ENCODE data around the gene BHLHA9. TPM values are rescaled to one million over a fixed set of nuclear protein-coding genes. Genes with fewer than 3 reads are reported as not detected.

The BHLHA9 gene
- not detected in 2 replicates for total RNA-seq

- DNase-seq, result peak; percentile 58
- Mint-ChIP-seq H3K27ac (peak within 1 kb of the TSS; percentile 48), H3K9me3 (no peaks in the 10 kb centered on the region), H3K36me3 (ENCODE audit: low read depth) (no peaks in the 10 kb centered on the region), H3K4me3 (peak within 1 kb of the TSS; percentile 90), H3K4me1 (peaks cover 9% of the 10 kb centered on the region), H3K27me3 (peaks cover 55% of the 10 kb centered on the region)
- intact Hi-C loops (cut with micrococcal nuclease), result no loop called here
Observed at GRCh38 chr17:1270210-1271029, at the start of gene BHLHA9. Gene BHLHA9, plus strand, starts transcription at chr17:1270444. Its CDS starts 120 bp downstream, at chr17:1270564.

- intact Hi-C loops (cut with micrococcal nuclease), result no loop called here
- H3K36me3 Mint-ChIP-seq (ENCODE audit: low read depth), result no peaks in the 10 kb centered on the region
- H3K27ac Mint-ChIP-seq, result no peak overlapping the region
- H3K9me3 Mint-ChIP-seq, result no peaks in the 10 kb centered on the region
- no peak for DNase-seq
- H3K27me3 Mint-ChIP-seq, result peaks cover 15% of the 10 kb centered on the region
- H3K4me3 Mint-ChIP-seq, result no peak overlapping the region
- no peaks in the 10 kb centered on the region for H3K4me1 Mint-ChIP-seq
Observed at GRCh38 chr17:1221209-1221608, 49.0 kb upstream of the BHLHA9 start.

DNA sequence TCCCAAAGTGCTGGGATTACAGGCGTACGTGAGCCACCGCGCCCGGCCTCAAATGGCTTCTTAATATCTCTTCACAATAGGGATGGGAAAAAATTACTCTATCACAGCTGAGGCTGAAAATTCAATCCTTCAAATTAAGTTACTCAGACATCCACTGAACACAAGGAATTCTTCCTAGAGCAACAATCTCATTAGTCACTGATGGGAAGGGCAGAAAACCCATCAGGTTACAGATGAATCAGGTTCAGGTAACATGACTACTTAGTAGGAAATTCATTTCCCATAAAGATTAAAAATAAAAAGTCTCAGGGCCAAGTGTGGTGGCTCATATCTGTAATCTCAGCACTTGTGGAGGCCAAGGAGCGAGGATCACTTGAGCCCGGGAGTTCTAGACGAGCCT is 47.9 kb upstream of the BHLHA9 start:
- Mint-ChIP-seq H3K9me3 (no peaks in the 10 kb centered on the region), H3K4me3 (no peak overlapping the region), H3K36me3 (ENCODE audit: low read depth) (peaks cover 2% of the 10 kb centered on the region), H3K27ac (no peak overlapping the region), H3K4me1 (no peaks in the 10 kb centered on the region), H3K27me3 (peaks cover 18% of the 10 kb centered on the region)
- intact Hi-C loops (cut with micrococcal nuclease), result no loop called here
- no peak for DNase-seq

DNA sequence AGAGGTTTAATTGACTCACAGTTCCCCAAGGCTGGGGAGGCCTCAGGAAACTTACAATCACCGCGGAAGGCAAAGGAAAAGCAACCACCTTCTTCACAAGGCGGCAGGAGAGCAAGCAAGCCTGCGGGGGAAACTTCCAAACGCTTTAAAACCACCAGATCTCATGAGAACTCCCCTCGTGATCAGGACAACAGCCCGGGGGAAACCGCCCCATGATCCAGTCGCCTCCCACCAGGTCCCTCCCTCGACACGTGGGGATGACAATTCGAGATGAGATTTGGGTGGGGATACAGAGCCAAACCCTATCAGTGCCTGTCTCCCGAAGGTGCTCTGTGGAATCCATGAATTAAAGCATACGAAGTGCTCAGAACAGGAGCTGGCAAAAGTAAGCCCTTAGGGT is 46.6 kb upstream of the BHLHA9 start:
- no peak overlapping the region for H3K4me3 Mint-ChIP-seq
- H3K36me3 Mint-ChIP-seq (ENCODE audit: low read depth), result peaks cover 2% of the 10 kb centered on the region
- no peaks in the 10 kb centered on the region for H3K9me3 Mint-ChIP-seq
- DNase-seq, result no peak
- peaks cover 5% of the 10 kb centered on the region for H3K4me1 Mint-ChIP-seq
- H3K27me3 Mint-ChIP-seq, result peaks cover 26% of the 10 kb centered on the region
- H3K27ac Mint-ChIP-seq, result no peak overlapping the region
- intact Hi-C loops (cut with micrococcal nuclease), result no loop called here

GRCh38 chr17:1224330-1224729 is 45.9 kb upstream of the BHLHA9 start:
- H3K27me3 Mint-ChIP-seq, result peaks cover 26% of the 10 kb centered on the region
- H3K4me1 Mint-ChIP-seq, result peaks cover 5% of the 10 kb centered on the region
- intact Hi-C loops (cut with micrococcal nuclease), result no loop called here
- no peak overlapping the region for H3K4me3 Mint-ChIP-seq
- peaks cover 2% of the 10 kb centered on the region for H3K36me3 Mint-ChIP-seq (ENCODE audit: low read depth)
- no peaks in the 10 kb centered on the region for H3K9me3 Mint-ChIP-seq
- DNase-seq, result no peak
- no peak overlapping the region for H3K27ac Mint-ChIP-seq

- Mint-ChIP-seq H3K9me3 (no peaks in the 10 kb centered on the region), H3K4me1 (peaks cover 9% of the 10 kb centered on the region), H3K4me3 (no peak overlapping the region), H3K36me3 (ENCODE audit: low read depth) (peaks cover 2% of the 10 kb centered on the region), H3K27ac (no peak overlapping the region), H3K27me3 (peaks cover 35% of the 10 kb centered on the region)
- intact Hi-C loops (cut with micrococcal nuclease), result no loop called here
- no peak for DNase-seq
Observed at GRCh38 chr17:1226308-1226707, 43.9 kb upstream of the BHLHA9 start.

- Mint-ChIP-seq H3K36me3 (ENCODE audit: low read depth) (peaks cover 5% of the 10 kb centered on the region), H3K27me3 (peaks cover 43% of the 10 kb centered on the region), H3K9me3 (no peaks in the 10 kb centered on the region), H3K4me1 (peaks cover 13% of the 10 kb centered on the region), H3K4me3 (peak overlapping the region; percentile 23), H3K27ac (no peak overlapping the region)
- intact Hi-C loops (cut with micrococcal nuclease), result no loop called here
- no peak for DNase-seq
Observed at GRCh38 chr17:1227365-1227764, 42.9 kb upstream of the BHLHA9 start.

GRCh38 chr17:1227917-1228780 is 42.1 kb upstream of the BHLHA9 start:
- peaks cover 47% of the 10 kb centered on the region for H3K27me3 Mint-ChIP-seq
- H3K4me1 Mint-ChIP-seq, result peaks cover 13% of the 10 kb centered on the region
- peak overlapping the region; percentile 76 for H3K27ac Mint-ChIP-seq
- peak overlapping the region; percentile 82 for H3K4me3 Mint-ChIP-seq
- DNase-seq, result peak; percentile 64
- peaks cover 5% of the 10 kb centered on the region for H3K36me3 Mint-ChIP-seq (ENCODE audit: low read depth)
- intact Hi-C loops (cut with micrococcal nuclease), result no loop called here
- no peaks in the 10 kb centered on the region for H3K9me3 Mint-ChIP-seq

- Mint-ChIP-seq H3K9me3 (no peaks in the 10 kb centered on the region), H3K4me1 (peaks cover 13% of the 10 kb centered on the region), H3K36me3 (ENCODE audit: low read depth) (peaks cover 5% of the 10 kb centered on the region), H3K27ac (no peak overlapping the region), H3K4me3 (no peak overlapping the region), H3K27me3 (peaks cover 47% of the 10 kb centered on the region)
- no peak for DNase-seq
- intact Hi-C loops (cut with micrococcal nuclease), result no loop called here
Observed at GRCh38 chr17:1228781-1229348, 41.4 kb upstream of the BHLHA9 start.

GRCh38 chr17:1229349-1229899 is 40.8 kb upstream of the BHLHA9 start:
- intact Hi-C loops (cut with micrococcal nuclease), result no loop called here

GRCh38 chr17:1229900-1230501 is 40.2 kb upstream of the BHLHA9 start:
- H3K27ac Mint-ChIP-seq, result peak overlapping the region; percentile 84
- H3K4me1 Mint-ChIP-seq, result peaks cover 13% of the 10 kb centered on the region
- H3K4me3 Mint-ChIP-seq, result peak overlapping the region; percentile 92
- peaks cover 52% of the 10 kb centered on the region for H3K27me3 Mint-ChIP-seq
- intact Hi-C loops (cut with micrococcal nuclease), result no loop called here
- no peak for DNase-seq
- no peaks in the 10 kb centered on the region for H3K9me3 Mint-ChIP-seq
- peaks cover 5% of the 10 kb centered on the region for H3K36me3 Mint-ChIP-seq (ENCODE audit: low read depth)

More at GRCh38 chr17:1229349-1229899, 40.8 kb upstream of the BHLHA9 start:
- peaks cover 5% of the 10 kb centered on the region for H3K36me3 Mint-ChIP-seq (ENCODE audit: low read depth)
- H3K4me3 Mint-ChIP-seq, result peak overlapping the region; percentile 92
- H3K9me3 Mint-ChIP-seq, result no peaks in the 10 kb centered on the region
- peaks cover 13% of the 10 kb centered on the region for H3K4me1 Mint-ChIP-seq
- no peak overlapping the region for H3K27ac Mint-ChIP-seq
- peak; percentile 87 for DNase-seq
- H3K27me3 Mint-ChIP-seq, result peaks cover 50% of the 10 kb centered on the region

DNA sequence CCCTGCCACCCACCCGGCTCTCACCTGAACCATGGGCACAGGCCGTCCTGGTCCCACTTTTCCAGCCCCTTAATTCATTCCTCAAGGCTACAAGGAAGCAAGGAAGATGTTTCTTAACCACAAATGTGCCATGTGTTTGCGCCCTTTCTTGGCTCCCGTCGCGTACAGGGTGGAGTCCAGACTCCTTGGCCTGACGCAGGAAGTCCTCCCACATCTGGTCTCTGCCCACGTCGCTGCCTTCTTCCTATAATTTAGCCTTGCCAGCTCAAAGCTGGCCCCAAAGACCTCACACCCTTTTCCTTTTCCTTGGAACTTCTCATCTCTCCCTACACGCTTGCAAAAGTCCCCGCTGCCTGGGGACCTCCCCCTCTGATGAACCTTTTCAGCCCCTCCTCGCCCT is 38.8 kb upstream of the BHLHA9 start:
- Mint-ChIP-seq H3K27me3 (peaks cover 50% of the 10 kb centered on the region), H3K4me3 (peak overlapping the region; percentile 53), H3K36me3 (ENCODE audit: low read depth) (peaks cover 5% of the 10 kb centered on the region), H3K4me1 (peaks cover 13% of the 10 kb centered on the region), H3K9me3 (no peaks in the 10 kb centered on the region), H3K27ac (peak overlapping the region; percentile 61)
- no peak for DNase-seq
- intact Hi-C loops (cut with micrococcal nuclease), result no loop called here

GRCh38 chr17:1232331-1232730 is 37.9 kb upstream of the BHLHA9 start:
- no peak for DNase-seq
- Mint-ChIP-seq H3K4me1 (peaks cover 13% of the 10 kb centered on the region), H3K4me3 (peak overlapping the region; percentile 37), H3K36me3 (ENCODE audit: low read depth) (peaks cover 3% of the 10 kb centered on the region), H3K27ac (no peak overlapping the region), H3K27me3 (peaks cover 42% of the 10 kb centered on the region), H3K9me3 (no peaks in the 10 kb centered on the region)
- intact Hi-C loops (cut with micrococcal nuclease), result no loop called here

Data from activated CD4-positive, alpha-beta T cell treated with anti-CD3 and anti-CD28 coated beads, Interleukin-2, amount 10 ng/mL, durations not matched to agents 24 days and 14 days (primary cell).